GM12801 (cell line): ENCODE results near the gene SIDT1.

Source experiments
- CTCF ChIP-seq: IDR thresholded peaks from one replicate; pipeline ENCODE4 v1.5.1; 2011; ENCODE audit warnings: control low read depth; ENCODE audit not compliant: insufficient read length; ENCODE audit errors: extremely low read depth

SIDT1 gene

GRCh38 chr3:113626503-113627371 is 94.4 kb downstream of the SIDT1 start:
- TF ChIP-seq CTCF = no peak

- no peak for TF ChIP-seq CTCF
Measured at GRCh38 chr3:113628316-113628715, 96.0 kb downstream of the SIDT1 start.

- TF ChIP-seq CTCF = no peak
Measured at GRCh38 chr3:113628788-113629187, 96.4 kb downstream of the SIDT1 start.

GRCh38 chr3:113629584-113630421 is 97.4 kb downstream of the SIDT1 start:
- no peak for TF ChIP-seq CTCF

GRCh38 chr3:113630956-113631542 is 98.7 kb downstream of the SIDT1 start:
- no peak for TF ChIP-seq CTCF

- no peak for TF ChIP-seq CTCF
Measured at GRCh38 chr3:113631573-113631972, 99.2 kb downstream of the SIDT1 start.
